Lower leg skin (tissue), 3 donors: ENCODE data around the gene CTIF.

Experiments
- CTCF ChIP-seq, 3 donors: fragments of 450-650 bp; IDR thresholded peaks; one replicate each; pipeline ENCODE4 v1.5.1; 2016; ENCODE audit warnings: antibody characterized with exemption in 3 of 3, mild to moderate bottlenecking in 3 of 3, moderate library complexity in 2 of 3
- POLR2A ChIP-seq, 2 donors: fragments of 450-650 bp; IDR thresholded peaks; one replicate each; pipeline ENCODE4 v1.6.1; 2016 to 2017; ENCODE audit warnings: antibody characterized with exemption in 2 of 2, mild to moderate bottlenecking in 1 of 2, moderate library complexity in 1 of 2

GRCh38 chr18:48896875-48897511 is 358.2 kb downstream of the CTIF start:
- TF ChIP-seq CTCF (IDR thresholded peaks at IDR 0.05) = no peak
- TF ChIP-seq POLR2A (IDR thresholded peaks at IDR 0.05) = no peak
